GM19324 (cell line): Measurements from ENCODE around the gene SBK3.
"Not testable (repeated sequence)": the region's sequence is repeated elsewhere in the genome, so short reads cannot be mapped to it uniquely, and the experiment has no call there.

Source experiments
- ATAC-seq: cut with Tn5 transposase; IDR thresholded peaks from one replicate; pipeline ENCODE4 v1.9.1; 2021; ENCODE audit warnings: mild to moderate bottlenecking, moderate library complexity; ENCODE audit not compliant: unreplicated experiment, low FRiP score

SBK3 gene

DNA sequence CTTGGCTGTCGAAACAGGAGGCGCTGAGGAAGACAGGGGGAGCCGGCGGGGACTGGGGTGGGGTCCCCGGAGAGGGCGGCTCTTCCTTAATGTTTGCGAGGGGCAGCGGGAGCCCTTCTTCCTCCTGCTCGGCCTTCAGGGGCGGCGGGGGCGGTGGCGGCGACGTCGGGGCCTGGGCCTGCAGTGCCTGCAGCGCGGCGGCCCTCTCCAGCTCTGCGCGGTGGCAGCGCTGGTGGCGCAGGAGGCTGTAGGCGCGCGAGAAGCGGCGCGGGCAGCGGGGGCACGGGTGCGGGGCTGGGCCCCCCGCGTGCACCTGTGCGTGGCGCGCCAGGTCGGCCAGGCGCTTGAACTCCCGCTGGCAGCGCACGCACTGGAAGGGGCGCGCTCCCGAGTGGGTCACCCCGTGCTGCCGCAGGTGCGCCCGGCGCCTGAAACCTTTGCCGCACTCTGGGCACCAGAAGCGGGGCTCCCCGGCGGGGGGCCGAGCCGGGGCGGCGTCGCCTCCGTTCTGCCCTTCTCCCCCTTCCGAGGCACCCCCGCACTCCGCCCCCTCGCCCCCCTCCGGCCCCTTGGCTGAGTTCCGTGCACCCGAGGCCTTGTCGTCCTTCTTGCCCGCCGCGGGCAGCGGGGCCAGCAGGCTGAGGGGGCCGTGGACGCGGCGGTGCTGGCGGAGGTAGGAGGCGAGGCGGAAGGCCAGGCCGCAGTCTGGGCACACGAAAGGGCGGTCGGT lies 32.9 kb upstream of the SBK3 start:
- no peak for ATAC-seq

DNA sequence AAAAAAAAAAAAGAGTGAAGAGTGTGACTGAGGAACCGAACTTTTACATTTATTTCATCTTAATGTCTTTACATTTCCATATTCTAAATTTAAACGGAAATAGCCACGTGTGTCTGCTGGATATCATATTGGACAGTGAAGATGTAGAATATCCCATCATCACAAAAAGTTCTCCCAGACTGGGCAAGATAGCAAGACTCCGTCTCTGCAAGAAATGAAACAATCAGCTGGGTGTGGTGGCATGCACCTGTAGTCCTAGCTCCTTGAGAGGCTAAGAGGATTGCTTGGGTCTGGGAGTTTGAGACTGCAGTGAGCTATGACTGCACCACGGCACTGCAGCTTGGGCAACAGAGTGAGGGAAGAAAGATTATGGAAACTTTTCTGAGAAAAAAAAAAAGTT lies 31.4 kb upstream of the SBK3 start:
- ATAC-seq = no peak

DNA sequence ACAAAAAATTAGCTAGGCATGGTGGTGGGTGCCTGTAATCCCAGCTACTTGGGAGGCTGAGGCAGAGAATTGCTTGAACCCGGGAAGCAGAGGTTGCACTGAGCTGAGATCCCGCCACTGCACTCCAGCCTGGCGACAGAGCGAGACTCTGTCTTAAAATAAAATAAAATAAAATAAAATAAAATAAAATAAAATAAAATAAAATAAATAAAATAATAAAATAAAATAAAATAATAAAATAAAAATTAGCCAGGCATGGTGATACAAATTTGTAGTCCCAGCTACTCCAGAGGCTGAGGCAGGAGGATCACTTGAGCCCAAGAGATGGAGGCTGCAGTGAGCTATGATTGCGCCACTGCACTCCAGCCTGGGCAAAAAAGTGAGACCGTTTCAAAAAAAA lies 28.6 kb upstream of the SBK3 start:
- not testable (repeated sequence) for ATAC-seq

DNA sequence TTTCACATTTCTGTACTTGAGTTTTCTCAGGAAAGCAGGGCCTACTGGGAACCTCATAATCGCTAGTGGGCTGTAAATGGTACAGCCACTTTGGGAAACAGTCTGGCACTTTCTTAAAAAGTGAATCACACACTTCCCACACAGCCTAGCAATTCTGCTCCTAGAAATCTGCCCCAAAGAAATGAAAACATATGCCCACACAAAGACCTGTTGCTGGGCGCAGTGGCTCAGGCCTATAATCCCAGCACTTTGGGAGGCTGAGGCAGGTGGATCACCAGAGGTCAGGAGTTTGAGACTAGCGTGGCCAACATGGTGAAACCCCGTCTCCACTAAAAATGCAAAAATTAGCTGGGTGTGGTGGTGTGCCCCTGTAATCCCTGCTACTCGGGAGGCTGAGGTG lies 24.1 kb upstream of the SBK3 start:
- not testable (repeated sequence) for ATAC-seq

DNA sequence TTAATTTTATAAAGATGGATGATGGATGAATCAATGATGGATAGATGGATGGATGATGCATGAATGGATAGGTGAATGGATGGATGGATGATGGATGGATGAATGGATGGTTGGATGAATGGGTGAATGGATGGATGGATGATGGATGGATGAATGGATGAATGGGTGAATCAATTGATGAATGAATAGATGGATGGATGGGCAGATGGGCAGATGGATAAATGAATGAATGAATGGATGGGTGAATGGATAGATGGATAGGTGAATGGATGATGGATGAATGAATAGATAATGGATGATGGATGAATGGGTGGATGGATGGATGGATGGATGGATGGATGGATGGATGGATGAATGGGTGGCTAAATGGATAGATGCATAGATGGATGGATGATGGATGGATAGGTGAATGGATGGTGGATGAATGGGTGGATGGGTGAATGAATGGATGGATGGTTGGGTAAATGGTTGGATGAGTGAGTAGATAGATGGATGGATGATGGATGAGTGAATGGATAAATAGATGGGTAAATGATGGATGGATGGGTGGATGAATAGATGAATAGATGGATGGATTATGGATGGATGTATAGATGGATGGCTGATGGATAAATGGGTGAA lies 22.5 kb upstream of the SBK3 start:
- ATAC-seq = no peak

DNA sequence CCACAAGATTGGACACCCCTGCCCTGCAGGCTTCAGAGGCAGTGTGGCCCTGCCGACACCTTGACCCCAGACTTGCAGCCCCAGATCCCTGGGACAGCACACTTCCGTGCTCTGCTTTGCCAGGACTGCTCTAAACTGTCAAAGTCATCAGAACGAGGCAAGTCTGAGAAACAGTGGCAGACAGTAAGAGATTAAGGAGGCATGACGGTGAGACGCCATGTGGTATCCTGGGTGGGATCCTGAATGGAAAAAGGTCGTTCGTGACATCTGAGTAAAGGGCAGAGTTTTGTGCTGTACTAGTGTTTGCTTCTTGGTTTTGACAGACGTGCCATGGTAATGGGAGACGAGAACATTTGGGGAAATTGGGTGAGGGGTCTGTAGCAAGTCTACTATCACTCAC lies 21.5 kb upstream of the SBK3 start:
- ATAC-seq = no peak

DNA sequence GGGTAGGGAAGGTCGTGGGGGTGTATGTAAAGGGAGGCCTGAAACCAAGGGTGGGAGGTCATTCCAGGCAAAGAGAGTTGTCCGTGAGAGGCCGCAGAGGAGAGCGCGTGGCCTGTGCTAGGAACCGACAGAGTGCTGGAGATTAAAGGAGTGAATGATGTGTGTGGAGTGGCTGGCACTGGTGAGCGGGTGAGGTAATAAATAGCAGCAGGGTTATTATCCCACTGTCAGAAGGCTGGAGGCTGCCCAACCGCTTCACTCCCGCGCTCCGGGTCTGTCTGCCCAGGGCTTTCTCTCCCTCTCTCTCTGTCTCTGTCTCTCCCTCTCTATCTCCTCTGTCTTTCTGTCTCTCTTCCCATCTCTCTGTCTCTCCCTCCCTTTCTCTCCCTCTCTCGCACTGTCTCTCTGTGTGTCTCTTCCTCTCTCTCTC lies 17.9 kb upstream of the SBK3 start:
- ATAC-seq = no peak

DNA sequence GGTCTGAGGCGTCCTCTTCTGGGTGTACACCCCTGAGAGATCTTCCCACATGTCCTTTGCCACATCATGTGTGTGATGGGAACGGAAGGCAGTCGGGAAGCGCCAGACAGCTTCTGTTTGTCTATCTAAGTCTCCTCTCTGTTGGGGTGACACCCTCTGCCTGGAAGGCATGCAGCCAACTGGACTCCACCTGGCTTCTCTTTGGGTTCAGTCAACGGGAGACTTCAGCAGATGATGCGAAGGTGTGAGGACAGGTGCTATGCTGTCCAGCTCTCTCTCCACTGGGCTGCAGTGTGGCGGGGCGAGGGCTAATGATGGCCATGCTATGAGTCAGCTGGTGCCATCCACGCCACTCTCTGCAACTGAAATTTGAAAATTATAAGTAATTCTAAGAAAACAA lies 14.3 kb upstream of the SBK3 start:
- ATAC-seq = no peak

DNA sequence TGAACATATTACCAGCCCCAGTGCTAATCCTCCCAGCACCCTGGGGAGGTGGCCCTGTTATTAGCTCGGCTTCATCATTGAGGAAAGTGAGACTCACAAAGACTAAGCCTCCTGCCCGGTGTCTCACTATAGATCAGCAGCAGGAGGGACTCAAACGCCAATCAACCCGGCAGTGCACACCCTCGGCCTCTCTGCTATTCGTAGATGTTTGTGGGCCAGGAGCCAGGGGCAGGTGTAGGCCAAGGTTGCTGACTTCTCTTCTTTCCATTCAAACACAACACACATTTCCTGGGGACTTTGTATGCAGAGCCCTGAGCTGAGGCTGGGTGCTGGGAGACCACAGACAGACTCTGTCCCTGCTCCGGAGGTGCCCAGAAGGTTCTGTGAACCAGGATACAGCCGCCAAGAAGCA lies 9.4 kb upstream of the SBK3 start:
- no peak for ATAC-seq

DNA sequence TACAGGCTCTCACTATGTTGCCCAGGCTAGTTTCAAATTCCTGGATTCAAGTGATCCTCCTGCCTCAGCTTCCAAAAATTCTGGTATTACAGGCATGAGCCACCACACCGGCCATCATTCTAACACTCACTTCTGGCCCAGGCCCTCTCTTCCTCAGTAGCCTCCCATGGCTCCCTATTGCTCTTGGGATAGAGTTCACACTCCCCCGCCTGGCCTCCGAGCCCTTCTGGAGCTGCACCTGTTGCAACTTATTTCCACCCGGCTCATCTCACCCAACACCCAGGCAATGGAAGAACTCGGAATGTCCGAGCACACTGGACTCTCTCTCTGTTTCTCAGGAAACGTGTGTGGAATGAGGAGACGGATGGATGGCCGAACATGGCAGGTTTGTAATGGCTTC lies 9.0 kb upstream of the SBK3 start:
- ATAC-seq = no peak

DNA sequence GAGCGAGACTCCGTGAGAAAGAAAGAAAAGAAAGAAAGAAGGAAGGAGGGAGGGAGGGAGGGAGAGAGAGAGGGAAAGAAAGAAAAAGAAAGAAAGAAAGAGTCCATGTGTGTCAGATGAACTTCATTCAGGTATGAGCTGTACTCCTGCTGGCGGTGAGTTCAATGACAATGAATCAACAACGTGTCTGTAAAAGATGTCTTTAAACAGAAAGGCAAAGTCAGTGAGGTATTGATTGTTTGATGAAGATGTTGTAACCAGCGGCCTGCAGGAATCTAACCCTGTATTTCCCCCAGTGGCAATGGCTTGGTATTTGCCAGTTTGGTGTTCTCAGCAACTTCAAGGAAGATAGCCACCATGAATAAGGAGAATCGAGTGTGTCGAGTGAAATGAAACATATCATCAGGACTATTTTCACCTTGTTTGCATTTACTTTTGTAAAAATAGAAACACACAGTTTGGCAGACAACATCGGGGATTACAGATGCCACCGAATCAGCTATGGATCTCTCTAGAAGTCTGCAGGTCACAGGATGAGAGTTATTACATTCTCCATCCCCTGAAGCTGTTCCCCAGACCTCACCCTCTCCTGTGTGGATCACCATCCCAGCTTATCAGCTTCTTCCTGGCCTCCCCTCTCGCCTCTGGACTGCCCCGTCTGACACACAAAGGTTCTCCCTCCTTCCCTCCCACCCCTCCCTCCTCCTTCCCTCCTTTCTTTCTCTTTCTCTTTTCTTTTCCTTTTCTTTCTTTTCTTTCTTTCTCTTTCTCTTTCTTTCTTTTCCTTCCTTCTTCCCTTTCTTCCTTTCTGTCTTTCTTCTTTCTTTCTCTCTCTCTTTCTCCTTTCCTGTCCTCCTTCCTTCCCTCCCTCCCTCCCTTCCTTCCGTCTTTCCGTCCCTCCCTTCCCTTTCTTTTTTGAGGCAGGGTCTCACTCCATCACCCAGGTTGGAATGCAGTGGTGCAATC lies 8.2 kb upstream of the SBK3 start:
- ATAC-seq = no peak

DNA sequence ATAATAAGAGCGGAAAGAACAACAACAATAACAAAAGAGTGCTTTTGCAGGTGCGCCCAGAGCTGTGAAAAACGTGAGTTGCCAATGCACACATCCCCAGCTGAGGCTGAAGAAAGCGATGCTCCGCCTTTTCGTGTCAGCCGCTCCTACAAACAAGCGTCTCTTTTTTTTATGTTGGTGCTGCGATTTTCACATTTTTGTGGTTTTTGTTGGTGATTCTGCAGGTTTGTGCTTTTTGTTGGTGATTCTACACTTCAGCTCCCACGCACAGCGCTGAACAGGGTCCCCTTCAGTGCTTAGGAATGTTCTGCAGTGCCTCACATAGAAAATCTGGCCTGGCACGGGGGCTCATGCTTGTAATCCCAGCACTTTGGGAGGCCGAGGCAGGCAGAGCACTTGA lies 7.3 kb upstream of the SBK3 start:
- no peak for ATAC-seq

DNA sequence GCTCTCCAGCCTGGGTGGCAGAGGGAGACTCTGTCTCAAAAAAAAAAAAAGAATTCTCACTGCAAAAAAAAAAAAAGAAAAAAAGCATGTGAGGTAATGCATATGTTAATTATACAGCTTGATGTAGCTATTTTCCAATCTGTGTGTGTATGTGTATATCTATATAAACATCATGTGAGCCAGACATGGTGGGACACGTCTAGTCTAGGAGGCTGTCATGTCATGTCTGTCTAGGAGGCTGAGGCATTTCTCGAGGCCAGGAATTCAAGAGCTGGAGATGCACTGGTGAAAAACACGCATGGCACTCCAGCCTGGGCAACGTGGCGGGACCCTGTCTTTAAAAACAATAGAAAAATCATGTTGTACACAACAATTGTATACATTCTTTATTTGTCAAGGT lies 6.9 kb upstream of the SBK3 start:
- ATAC-seq = no peak

DNA sequence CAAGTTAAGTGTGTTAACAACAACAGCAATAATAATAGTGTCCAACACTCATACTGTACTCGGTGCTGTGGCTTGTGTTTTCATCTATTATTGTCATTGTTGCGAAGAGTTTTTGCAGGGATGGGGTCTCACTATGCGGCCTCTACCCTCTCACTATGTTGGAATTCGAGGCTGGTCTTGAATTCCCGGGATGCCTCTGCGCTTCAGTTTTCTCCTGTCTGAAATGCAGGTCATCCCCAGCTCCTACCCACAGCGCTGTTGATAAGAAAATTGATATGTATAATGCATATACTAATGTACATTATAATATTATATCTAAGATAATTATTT lies 4.9 kb upstream of the SBK3 start:
- ATAC-seq = no peak

DNA sequence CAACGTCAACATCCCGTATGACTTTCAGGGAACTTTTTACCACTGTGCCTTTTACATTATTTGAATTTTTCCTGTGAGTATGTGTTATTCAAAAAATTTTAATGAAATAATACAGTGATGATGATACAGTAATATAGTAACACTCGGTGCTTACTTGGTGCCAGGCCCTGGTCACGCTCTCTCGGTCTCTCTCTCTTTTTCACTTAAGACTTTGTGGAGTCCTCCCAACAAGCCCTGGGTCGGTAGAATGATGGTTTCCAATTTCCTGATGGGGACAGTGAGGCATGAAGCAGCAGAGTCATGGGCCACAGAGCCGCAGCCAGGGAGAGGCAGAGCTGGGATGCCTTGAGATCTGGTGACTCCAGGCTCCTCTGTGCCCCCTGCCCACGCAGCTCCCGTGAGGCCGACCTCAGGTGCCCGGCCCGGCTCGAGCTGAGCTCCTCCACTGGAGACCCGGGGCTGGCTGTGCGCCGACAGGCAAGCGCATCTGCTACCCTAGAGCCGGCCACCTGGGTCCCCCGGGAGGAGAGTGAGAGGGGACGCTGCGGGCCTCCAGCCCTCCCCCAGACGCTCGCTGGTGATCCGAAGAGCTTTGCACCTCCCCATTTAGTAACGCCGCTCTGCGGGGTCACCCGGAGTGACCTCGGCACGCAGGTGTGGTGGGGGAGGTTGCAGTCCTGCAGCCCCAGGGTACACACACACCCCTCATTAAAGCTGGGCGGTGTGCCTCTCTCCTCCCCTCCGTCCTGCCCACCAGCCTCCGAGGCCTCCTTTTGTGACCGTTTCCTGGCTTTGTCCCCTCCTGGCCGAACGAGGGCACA lies 4.4 kb upstream of the SBK3 start:
- no peak for ATAC-seq

DNA sequence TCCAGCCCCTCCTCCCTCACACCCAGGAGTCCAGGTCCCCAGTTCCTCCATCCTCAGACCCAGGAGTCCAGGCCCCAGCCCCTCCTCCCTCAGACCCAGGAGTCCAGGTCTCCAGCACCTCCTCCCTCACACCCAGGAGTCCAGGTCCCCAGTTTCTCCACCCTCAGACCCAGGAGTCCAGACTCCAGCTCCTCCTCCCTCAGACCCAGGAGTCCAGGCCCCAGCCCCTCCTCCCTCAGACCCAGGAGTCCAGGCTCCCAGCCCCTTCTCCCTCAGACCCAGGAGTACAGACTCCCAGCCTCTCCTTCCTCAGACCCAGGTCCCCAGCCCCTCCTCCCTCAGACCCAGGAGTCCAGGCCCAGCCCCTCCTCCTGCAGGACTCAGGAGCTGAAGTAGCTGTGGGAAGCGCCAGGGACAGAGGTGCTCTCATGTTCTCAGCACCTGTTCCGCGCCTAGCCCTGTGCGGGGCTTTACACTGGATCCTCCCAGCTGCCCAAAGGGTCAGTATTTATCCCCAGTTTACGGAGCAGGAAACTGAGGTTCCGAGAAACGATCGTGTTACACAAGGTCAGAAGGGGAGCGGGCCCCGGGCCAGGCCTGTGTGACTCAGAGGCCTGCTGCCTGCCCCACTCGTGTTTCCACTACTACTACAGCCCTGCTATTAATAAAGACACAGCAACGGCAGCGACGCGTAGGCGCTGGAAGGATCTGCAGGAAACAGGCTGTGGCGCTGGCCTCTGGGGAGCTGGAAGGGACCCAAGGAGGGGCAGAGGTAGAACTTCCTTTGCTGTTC lies 1.7 kb upstream of the SBK3 start:
- no peak for ATAC-seq

DNA sequence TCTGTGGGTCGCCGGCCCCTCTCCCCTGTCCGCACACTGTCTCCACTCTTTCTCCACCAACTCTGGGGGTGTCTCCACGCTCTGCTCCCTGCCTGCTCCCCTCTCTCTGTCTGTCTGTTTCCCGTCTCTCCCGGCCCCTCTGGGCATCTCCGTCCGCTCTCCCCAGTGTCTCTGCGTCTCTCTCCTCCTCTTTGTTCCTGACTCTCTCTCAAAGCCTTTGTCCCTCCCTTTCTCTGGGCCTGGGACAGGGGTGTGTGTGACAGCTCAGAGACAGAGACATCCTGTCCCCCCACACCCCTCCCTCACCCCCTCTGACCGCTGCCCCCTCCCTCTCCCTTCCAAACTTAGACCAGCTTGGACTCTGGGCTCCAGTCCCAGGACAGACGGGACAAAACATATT lies 668 bp upstream of the SBK3 start:
- no peak for ATAC-seq

DNA sequence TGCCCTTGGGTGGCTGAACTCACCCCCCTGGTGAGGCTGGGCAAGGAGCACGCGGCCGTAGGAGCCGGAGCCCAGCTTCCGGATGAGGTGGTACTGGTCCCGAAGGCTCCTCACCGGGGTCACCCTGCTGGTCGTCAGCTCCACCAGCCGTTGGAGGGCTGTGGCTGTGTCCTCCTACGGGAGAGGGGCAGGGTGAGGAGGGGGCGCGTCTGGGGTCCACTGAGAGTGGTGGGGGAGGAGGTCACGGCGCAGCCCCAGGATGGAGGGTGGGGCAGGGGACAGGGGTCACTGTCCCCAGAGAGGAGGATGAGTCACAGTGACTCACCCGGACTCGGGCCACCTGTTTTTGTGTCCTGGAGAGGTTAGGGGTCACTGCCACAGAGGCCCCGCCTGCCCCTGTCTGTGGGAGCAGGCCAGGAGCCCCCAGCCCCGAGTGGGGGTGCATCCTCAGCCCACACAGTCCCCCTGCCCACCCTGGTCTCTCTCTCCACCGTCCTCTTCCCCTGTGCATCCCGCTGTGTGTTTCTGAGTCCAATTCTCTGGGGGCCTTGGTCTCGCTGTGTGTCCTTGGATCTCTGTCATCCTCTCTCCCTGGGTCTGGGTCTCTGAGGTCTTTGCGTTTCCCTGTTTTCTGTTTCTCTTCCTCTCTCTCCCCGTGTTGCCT lies 435 bp downstream of the SBK3 start:
- no peak for ATAC-seq

DNA sequence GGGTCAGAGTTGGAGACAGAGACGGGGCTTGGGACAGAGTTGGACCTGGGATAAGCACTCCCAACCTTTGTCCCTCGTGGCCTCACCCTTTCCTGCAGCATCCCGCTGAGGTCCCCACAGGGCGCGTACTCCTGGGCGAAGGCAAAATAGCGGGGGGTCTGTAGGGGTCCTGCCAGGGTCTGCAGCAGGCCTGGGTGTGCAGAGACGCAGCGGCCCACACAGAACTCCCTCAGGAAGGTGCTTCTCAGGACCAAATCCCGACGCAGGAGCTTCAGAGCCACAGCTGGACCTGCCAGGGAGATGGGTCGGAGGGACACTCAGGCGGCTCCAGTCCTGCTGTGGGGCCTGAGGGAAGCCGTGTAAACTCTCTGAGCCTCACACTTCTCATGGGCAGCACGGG lies 1.3 kb downstream of the SBK3 start:
- no peak for ATAC-seq
